Epithelial cell of esophagus (primary cell): ENCODE results near the gene MANF.

ENCODE experiments used
- DNase-seq: peaks from one replicate; pipeline ENCODE4 v3.0.0; 2010; ENCODE audit warnings: low read depth
- H3K4me3 ChIP-seq: 2 replicates; pipeline ENCODE4 v1.5.1; 2011; ENCODE audit warnings: mild to moderate bottlenecking, low read length, control low read depth
- CTCF ChIP-seq: IDR thresholded peaks from 2 replicates; pipeline ENCODE4 v1.5.1; 2011; ENCODE audit warnings: low read depth, mild to moderate bottlenecking, low read length, control low read depth, inconsistent platforms; ENCODE audit not compliant: insufficient read depth; ENCODE audit errors: missing control alignments

The MANF gene

GRCh38 chr3:51390246-51391074, 5.4 kb downstream of the MANF start:
- no peak for DNase-seq
- H3K4me3 ChIP-seq: peak overlapping the region; percentile 41
- no peak for TF ChIP-seq CTCF

- TF ChIP-seq CTCF: peak; percentile 70
- H3K4me3 ChIP-seq: peak within 1 kb of the TSS; percentile 60
- peak; percentile 98 for DNase-seq
These were observed 6.0 kb downstream of the MANF start, which contains the start of gene RBM15B for GRCh38 chr3:51391075-51391565. Gene RBM15B (plus strand): TSS chr3:51391285. CDS start chr3:51391400, 115 bp downstream.

GRCh38 chr3:51391566-51392354, 6.7 kb downstream of the MANF start:
- peak overlapping the region; percentile 60 for H3K4me3 ChIP-seq
- no peak for TF ChIP-seq CTCF
- DNase-seq: peak; percentile 48

GRCh38 chr3:51392355-51393133, 7.5 kb downstream of the MANF start:
- H3K4me3 ChIP-seq: peak overlapping the region; percentile 60
- DNase-seq: no peak
- TF ChIP-seq CTCF: no peak

GRCh38 chr3:51393134-51393495, 8.0 kb downstream of the MANF start:
- H3K4me3 ChIP-seq: no peak overlapping the region
- TF ChIP-seq CTCF: no peak

GRCh38 chr3:51393564-51393963, 8.5 kb downstream of the MANF start:
- no peak for TF ChIP-seq CTCF
- no peak overlapping the region for H3K4me3 ChIP-seq
- DNase-seq: no peak

More at GRCh38 chr3:51393134-51393495, 8.0 kb downstream of the MANF start:
- DNase-seq: no peak
